HG03565 (cell line): ENCODE data around the gene TRPM5.
"Not testable (repeated sequence)": the region's sequence is repeated elsewhere in the genome, so short reads cannot be mapped to it uniquely, and the experiment has no call there.

ENCODE experiments used
- ATAC-seq: cut with Tn5 transposase; IDR thresholded peaks from one replicate; pipeline ENCODE4 v1.9.1; 2021; ENCODE audit warnings: mild to moderate bottlenecking, moderate library complexity; ENCODE audit not compliant: unreplicated experiment

Gene TRPM5, protein sequence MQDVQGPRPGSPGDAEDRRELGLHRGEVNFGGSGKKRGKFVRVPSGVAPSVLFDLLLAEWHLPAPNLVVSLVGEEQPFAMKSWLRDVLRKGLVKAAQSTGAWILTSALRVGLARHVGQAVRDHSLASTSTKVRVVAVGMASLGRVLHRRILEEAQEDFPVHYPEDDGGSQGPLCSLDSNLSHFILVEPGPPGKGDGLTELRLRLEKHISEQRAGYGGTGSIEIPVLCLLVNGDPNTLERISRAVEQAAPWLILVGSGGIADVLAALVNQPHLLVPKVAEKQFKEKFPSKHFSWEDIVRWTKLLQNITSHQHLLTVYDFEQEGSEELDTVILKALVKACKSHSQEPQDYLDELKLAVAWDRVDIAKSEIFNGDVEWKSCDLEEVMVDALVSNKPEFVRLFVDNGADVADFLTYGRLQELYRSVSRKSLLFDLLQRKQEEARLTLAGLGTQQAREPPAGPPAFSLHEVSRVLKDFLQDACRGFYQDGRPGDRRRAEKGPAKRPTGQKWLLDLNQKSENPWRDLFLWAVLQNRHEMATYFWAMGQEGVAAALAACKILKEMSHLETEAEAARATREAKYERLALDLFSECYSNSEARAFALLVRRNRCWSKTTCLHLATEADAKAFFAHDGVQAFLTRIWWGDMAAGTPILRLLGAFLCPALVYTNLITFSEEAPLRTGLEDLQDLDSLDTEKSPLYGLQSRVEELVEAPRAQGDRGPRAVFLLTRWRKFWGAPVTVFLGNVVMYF (N-terminal part only)

GRCh38 chr11:2443881-2444820 lies at the start of gene TRPM5:
Gene TRPM5 (minus strand): TSS chr11:2444514. CDS start chr11:2423036, 21,478 bp downstream.
- no peak for ATAC-seq

GRCh38 chr11:2489083-2489482 lies 44.8 kb upstream of the TRPM5 start:
- no peak for ATAC-seq

- no peak for ATAC-seq
Measured at GRCh38 chr11:2488004-2488403, 43.7 kb upstream of the TRPM5 start.

DNA sequence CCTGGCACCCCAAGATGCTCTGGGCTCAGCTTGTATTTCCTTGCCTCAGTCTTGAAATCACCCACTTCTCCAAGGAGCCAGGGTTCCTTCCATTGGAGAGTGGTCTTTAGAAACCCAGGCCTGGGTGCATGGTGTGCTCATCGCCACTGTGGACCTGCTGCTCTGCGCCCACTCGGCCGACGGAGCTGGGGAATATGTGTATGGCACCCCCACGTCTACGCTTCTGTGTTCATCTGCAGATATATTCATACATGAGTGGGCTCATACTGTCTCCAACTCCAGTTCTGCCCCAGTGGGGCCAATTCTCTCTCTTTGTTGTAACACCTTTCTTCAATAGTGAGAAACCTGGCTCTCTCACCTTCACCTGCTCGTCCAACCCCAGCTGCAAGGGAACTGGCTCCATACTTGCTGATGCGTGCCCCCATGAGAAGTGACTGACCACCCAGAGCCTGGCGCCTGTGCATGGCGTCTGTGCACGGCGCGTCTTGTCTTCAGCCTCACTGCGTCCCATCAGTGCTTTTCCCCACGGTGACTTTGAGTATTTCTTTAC lies 40.3 kb upstream of the TRPM5 start:
- no peak for ATAC-seq

DNA sequence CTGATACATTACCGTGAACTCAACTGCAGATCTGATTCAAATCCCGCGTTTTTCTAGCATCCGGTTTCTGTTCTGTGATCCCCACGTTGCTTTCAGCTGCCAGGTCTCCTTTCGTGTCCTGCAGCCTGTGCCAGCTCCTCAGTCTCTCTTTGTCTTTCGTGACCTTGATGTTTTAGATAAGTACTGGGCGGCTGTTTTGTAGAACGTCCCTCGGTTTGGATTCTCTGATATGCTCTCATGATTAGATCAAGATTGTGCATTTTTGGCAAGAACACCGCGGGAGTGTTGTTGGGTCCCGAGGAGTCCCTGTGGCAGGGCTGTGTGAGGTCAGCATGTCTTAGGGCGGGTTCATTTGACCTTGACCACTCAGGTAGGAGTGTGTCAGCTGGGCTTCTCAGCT lies 39.1 kb upstream of the TRPM5 start:
- no peak for ATAC-seq

- no peak for ATAC-seq
Measured at GRCh38 chr11:2482745-2483144, 38.4 kb upstream of the TRPM5 start.

DNA sequence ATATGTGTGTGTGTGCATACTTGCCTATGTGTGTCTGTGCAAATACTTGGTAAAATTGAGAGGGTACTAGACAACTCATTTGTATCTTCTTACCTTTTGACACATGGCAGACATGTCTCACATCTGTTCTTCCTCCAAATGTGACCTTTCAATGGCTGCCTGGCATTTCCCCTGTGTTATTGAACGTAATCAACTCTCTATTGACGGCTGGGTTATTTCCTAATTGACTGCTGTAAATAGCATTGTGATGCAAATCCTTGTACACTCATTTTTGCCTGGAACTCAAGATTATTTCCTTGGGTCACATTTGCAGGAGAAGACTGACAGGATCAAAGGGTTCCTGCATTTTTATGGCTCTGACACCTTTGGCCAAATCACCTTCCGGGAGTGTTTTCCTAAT lies 37.9 kb upstream of the TRPM5 start:
- no peak for ATAC-seq

- ATAC-seq: no peak
Measured at GRCh38 chr11:2481253-2481652, 36.9 kb upstream of the TRPM5 start.

DNA sequence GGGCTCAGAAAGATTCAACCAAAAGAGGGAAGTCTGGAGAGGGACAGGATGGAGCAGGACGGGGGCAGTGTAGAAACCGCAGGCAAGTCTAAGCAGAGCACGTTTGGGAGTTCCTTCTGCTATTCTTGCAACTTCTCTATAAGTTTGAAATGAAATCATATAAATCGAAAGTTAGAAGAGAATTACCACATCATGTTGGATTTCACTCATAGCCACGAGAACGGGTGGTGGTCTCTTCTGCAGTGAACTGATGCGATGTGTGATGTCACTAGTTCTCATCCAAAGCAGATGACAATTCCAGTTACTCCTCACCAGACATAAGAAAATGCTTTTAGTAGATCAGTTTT lies 36.5 kb upstream of the TRPM5 start:
- ATAC-seq: no peak

- not testable (repeated sequence) for ATAC-seq
Measured at GRCh38 chr11:2480067-2480873, 36.0 kb upstream of the TRPM5 start.

DNA sequence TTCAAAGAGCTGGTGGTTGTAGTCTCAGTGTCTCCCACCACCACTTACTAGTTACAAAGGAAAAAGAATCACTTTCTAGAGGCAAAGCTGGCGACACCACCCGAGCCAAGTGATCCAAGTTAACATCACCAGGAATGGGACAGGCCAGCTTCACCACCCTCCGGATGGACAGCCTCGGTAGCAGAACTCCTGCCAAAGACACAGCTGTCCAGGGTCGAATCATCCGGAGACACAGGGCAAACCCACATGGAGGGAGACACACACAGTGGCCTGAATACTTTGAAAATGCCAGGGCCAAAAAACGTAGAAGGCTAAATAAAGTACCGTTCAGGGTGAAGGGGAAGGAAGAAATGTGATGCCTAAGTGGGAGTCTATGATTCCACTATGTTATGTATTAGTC lies 33.6 kb upstream of the TRPM5 start:
- no peak for ATAC-seq

DNA sequence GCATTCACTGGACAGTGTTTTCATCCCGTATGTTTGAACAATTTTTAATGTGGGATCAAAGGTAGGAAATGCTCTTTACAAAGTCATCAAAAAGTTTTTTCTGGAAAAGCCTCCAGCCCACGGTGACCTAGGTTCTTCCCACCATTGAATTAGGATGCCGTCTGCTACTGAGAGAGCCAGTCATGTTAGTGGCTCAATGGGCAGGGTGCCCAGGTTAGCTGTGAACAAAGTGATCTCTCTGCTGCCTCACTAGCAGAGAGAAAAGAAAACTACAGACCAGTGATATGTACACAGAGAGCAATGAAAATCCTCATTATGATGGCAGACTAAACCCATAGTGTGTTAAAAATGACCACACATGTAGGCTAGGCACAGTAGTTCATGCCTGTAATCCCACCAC lies 32.9 kb upstream of the TRPM5 start:
- ATAC-seq: no peak

DNA sequence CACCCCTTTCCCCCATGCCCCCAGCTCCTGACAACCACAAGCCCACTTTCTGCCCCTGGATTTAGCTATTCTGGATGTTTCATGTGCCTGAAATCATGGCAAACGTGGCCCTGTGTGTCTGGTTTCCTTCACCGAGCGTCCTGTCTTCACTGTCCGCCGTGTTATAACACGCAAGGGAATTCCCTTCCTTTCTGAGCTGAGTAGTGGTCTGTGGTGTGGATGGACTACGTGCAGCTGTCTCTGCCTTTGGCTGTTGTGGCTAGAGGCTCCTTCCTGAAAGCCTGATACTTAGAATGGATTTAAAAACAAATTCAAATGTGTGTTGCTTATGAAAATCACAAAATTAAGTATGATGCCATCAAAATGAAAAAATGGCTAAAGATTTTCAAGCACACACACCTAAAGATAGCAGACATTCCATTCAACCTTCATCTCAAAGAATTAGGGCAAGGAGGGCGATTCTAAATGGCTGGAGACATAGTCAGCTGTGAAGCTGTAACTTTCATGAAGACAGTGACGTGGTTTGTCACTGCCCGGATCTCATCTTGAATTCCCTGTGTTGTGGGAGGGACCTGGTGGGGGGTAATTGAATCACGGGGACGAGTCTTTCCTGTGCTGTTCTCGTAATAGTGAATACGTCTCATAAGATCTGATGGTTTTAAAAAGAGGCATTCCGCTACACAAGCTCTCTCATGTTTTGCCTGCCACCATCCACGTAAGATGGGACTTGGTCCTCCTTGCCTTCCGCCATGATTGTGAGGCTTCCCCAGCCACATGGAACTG lies 31.0 kb upstream of the TRPM5 start:
- ATAC-seq: no peak

DNA sequence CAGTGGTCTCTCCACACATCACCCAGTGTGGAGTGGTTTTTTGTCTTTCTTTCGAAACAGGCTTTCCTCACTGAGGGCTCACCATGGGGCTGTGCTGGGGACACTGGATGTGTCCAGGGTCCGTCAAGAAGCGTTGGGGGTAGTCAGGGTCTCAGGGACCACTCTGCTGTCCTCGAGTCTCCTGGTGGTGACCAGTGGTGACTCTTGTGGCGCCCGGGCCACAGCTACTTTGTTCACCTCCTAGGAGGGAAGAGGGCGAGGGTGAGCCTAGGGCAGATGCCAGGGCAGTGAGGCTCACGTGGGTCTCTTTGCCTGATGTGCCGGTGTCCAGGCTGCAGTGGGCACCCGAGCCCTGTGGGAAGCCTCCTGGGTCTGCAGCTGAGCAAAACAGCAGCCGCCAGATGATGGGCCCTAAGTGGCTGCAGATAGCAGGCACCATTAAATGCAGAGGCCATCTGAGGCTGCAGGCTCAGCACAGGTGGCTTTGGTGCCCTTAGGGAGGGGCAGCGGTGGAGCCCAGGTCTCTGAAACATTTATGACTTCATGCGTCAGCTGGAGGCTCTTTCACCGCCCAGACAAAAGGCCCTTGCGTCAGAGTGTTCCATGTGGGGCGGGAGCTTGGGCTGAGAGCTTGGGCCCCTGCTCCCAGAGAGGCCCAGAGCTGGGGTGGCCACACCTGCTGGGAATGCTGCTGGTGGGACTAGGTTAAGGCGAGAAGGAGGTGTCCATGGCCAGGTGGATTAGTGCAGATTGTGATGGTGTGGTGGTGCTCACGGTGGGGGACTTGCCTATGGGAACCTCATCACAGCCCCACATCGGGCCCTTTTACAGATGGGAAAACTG lies 30.0 kb upstream of the TRPM5 start:
- ATAC-seq: no peak

DNA sequence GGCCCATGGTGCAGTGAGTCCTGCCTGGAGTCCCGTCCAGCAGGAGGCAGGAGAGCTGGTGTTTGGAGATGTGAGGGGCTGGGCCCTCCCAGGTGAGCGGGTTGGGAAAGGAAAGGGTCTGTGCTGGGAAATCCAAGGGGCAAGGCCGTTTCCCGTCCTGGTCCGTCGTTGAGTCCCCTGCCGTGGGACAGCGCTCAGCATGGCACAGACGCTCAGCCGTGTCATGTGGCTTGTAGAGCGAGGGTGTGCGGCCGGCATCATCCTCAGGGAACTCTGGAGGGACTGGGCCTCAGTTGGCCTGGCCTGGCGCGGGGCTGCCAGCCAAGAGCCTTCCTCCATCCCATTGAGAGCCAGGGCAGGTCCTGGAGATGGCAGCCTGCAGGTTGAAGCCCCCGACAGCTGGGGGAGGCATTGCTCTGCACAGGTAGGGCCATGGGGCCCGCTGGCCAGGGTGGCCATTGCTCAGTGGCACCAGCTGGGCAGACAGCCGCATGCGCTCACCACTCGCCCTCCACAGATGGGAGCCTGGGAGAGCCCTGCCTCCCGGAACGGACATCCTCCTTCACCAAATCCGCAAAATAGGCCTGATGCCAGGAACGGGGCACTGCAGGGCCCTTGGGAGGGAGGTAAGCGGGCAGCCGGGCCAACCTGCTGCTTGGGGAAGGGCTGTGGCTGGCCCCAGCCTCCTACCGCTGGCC lies 29.2 kb upstream of the TRPM5 start:
- no peak for ATAC-seq

DNA sequence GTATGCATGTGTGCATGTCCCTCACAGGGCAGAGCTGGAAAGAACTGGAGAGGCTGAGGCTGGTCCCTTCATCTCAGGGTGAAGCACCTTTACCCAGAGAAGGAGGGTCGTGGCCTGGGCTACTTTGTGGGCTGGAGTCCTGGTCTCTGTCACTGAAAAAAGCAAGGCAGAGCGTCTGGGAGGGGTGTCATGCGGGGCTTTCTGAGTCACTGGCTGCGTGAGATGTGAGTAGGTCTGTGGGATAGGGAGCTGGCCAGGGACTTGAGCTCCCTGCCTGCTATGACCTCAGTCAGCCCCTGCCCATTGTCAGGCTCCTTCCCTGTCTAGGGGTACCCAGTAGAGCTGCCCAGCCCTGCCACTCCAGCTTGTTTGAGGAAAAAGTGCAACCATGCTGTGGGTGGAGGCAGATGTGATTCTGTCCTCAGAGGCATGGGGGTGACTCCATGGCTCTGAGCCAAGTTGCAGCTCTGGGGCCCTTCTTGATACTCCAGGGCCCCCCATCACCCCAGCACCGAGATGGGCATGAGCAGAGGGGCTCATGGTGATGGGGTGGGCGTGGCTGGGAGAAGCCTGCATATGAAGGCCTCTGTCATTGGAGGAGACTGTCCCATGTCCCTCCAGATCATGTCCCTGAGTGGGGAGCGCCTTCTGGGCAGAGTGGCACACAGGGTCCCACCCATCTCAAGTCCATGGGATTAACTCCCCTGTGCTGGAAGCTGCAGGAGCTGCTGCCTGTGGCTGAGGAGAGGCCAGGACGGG lies 28.3 kb upstream of the TRPM5 start:
- no peak for ATAC-seq

- no peak for ATAC-seq
Measured at GRCh38 chr11:2471804-2472096, 27.4 kb upstream of the TRPM5 start.
